ENCODE measurements around the gene TK1. TPM values are rescaled to one million over a fixed set of nuclear protein-coding genes. Genes with fewer than 3 reads are reported as not detected.
A peak's percentile ranks its signal among the peaks of the same experiment; 100 is the strongest.

The TK1 gene
- total RNA-seq, 1 donor from 2014 or later = 16.2 TPM

DNA sequence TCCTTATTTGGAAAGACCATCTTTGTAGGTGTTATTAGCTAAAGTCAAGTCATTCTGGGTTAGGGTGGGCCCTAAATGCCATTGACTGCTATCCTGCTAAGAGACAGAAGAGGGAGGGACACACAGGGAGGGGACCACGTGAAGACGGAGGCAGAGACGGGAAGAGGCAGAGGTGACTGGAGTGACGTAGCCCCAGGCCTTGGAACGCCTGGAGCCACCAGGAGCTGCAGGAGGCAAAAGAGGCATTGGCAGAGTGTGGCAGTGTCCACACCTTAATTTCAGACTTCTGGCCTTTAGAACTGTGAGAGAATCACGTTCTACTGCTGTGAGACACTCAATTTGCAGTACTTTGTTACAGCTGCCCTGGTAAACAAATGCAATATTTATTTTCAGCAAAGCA is 13.6 kb upstream of the TK1 start:
- no peaks in the 10 kb centered on the region for H3K27me3 Mint-ChIP-seq (ENCODE audit: unreplicated experiment)

DNA sequence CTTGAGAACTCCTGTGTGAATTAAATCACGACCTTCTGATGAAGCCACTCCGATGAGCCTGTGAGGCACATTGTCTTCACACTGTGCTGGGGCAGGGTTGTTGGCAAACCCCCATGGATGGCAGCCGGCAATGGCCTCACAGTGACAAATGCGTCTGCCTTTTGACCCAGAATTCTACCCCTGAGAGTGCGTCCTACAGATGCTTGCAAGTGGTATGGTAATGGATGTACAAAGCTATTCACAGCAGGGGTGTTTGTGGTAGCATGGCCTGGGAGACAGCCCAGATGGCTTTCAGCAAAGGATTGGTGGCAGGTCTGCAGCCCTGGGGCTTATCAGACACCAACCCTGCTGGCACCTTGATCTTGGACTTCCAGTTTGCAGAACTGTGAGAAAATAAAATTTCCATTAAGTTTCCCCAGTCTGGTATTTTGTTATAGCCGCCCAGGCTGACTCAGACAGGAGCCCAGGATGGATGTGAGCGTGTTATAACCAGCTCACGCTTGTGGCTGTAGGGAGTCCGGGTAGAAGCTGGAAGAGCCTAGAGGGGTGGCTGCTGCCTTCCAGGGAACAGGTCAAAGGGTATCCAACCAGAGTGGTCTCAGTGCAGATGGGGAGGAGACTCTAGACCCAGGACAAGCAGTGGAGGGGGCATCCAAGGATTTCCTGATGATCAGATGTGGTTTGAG is 10.4 kb upstream of the TK1 start:
- peak overlapping the region; percentile 29 for H3K27ac Mint-ChIP-seq (ENCODE audit: unreplicated experiment)
- H3K27me3 Mint-ChIP-seq (ENCODE audit: unreplicated experiment) = no peaks in the 10 kb centered on the region
- no peak overlapping the region for H3K4me3 Mint-ChIP-seq (ENCODE audit: unreplicated experiment)
- H3K4me1 Mint-ChIP-seq (ENCODE audit: unreplicated experiment) = peaks cover 26% of the 10 kb centered on the region
- TF ChIP-seq, protein P1, sequence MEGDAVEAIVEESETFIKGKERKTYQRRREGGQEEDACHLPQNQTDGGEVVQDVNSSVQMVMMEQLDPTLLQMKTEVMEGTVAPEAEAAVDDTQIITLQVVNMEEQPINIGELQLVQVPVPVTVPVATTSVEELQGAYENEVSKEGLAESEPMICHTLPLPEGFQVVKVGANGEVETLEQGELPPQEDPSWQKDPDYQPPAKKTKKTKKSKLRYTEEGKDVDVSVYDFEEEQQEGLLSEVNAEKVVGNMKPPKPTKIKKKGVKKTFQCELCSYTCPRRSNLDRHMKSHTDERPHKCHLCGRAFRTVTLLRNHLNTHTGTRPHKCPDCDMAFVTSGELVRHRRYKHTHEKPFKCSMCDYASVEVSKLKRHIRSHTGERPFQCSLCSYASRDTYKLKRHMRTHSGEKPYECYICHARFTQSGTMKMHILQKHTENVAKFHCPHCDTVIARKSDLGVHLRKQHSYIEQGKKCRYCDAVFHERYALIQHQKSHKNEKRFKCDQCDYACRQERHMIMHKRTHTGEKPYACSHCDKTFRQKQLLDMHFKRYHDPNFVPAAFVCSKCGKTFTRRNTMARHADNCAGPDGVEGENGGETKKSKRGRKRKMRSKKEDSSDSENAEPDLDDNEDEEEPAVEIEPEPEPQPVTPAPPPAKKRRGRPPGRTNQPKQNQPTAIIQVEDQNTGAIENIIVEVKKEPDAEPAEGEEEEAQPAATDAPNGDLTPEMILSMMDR (IDR thresholded peaks at IDR 0.05) = no peak
- no peak for DNase-seq (ENCODE audit: extremely low spot score, unreplicated experiment)
- peaks cover 3% of the 10 kb centered on the region for H3K36me3 Mint-ChIP-seq (ENCODE audit: unreplicated experiment)
- no peaks in the 10 kb centered on the region for H3K9me3 Mint-ChIP-seq (ENCODE audit: unreplicated experiment)

More for the DNA sequence above, 13.6 kb upstream of the TK1 start:
- H3K27ac Mint-ChIP-seq (ENCODE audit: unreplicated experiment) = no peak overlapping the region
- no peaks in the 10 kb centered on the region for H3K9me3 Mint-ChIP-seq (ENCODE audit: unreplicated experiment)
- no peak for DNase-seq (ENCODE audit: extremely low spot score, unreplicated experiment)
- TF ChIP-seq, protein P1 (IDR thresholded peaks at IDR 0.05) = no peak
- peaks cover 7% of the 10 kb centered on the region for H3K36me3 Mint-ChIP-seq (ENCODE audit: unreplicated experiment)
- peaks cover 26% of the 10 kb centered on the region for H3K4me1 Mint-ChIP-seq (ENCODE audit: unreplicated experiment)
- no peak overlapping the region for H3K4me3 Mint-ChIP-seq (ENCODE audit: unreplicated experiment)

DNA sequence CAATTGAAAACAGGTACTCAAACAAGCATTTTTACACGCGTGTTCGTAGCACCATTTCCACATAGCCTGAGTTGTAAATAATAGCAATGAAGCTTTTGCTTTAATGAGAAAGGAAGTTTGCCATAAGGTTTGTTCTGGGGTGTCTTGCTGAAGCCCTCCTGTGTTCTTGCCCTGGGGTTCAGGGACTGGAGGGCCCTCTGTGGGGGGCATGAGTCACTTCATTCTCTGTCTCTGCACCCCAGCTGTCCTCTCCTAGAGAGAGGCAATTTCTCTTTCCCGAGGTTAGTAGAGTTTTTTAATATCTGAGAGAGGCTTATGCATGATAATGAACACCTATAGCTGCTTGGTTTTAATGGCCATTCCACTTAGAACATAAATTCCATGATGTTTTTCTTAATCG is 9.9 kb upstream of the TK1 start:
- H3K27ac Mint-ChIP-seq (ENCODE audit: unreplicated experiment) = no peak overlapping the region
- H3K36me3 Mint-ChIP-seq (ENCODE audit: unreplicated experiment) = peaks cover 3% of the 10 kb centered on the region
- no peaks in the 10 kb centered on the region for H3K27me3 Mint-ChIP-seq (ENCODE audit: unreplicated experiment)
- TF ChIP-seq, protein P1 (IDR thresholded peaks at IDR 0.05) = no peak
- H3K4me1 Mint-ChIP-seq (ENCODE audit: unreplicated experiment) = peaks cover 26% of the 10 kb centered on the region
- no peaks in the 10 kb centered on the region for H3K9me3 Mint-ChIP-seq (ENCODE audit: unreplicated experiment)
- no peak overlapping the region for H3K4me3 Mint-ChIP-seq (ENCODE audit: unreplicated experiment)
- DNase-seq (ENCODE audit: extremely low spot score, unreplicated experiment) = no peak

DNA sequence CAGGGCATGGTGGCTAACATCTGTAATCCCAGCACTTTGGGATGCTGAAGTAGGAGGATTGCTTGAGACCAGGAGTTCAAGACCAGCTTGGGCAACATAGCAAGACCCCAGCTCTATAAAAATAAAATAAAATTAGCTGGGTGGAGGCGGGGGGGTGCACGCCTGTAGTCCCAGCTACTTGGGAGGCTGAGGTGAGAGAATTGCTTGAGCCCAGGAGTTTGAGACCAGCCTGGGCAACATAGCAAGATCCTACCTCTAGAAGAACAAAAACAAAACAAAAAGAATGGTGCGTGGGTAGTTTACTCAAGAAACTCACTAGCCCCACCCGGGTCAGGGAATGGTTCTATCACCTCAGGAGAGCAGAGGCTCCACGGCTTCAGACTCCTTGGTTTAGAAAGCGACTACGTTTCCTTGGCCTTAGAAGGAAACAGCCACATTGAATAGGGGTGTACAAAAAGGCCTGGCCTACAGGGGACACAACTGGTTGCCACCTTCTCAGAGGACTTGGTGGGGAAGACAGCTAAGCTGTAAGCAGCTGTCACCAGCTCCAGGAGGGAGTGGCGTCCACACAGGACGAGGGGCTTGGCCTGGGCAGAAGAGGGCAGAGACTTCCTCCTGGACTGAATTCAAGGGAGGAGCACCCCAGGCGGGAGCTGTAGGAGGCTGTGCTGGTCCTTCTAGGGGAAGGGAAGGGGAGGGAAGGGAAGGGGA is 716 bp downstream of the TK1 start:
- TF ChIP-seq, protein P1 (IDR thresholded peaks at IDR 0.05) = no peak
- peak overlapping the region; percentile 71 for H3K4me3 Mint-ChIP-seq (ENCODE audit: unreplicated experiment)
- no peaks in the 10 kb centered on the region for H3K27me3 Mint-ChIP-seq (ENCODE audit: unreplicated experiment)
- H3K36me3 Mint-ChIP-seq (ENCODE audit: unreplicated experiment) = peaks cover 3% of the 10 kb centered on the region
- H3K4me1 Mint-ChIP-seq (ENCODE audit: unreplicated experiment) = peaks cover 25% of the 10 kb centered on the region
- no peak overlapping the region for H3K27ac Mint-ChIP-seq (ENCODE audit: unreplicated experiment)
- no peaks in the 10 kb centered on the region for H3K9me3 Mint-ChIP-seq (ENCODE audit: unreplicated experiment)
- DNase-seq (ENCODE audit: extremely low spot score, unreplicated experiment) = peak; percentile 83

DNA sequence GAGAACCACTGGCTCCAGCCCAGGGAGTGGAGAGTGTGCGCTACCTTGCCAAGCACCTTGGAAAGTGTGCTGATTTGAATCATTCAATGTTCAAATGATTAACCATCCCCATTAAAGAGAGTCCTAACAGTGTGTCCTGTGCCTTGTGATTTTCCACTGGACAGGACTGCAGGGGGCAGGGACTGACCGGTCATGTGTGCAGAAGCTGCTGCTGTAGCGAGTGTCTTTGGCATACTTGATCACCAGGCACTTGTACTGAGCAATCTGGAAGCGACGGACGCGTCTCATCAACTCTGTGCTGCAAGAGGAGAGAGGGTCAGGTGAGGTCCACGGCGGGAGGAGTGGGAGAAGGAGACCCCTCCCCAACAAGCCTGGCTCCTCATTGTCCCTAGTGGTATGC is 2.0 kb downstream of the TK1 start:
- DNase-seq (ENCODE audit: extremely low spot score, unreplicated experiment) = no peak
- Mint-ChIP-seq H3K27ac (ENCODE audit: unreplicated experiment) (no peak overlapping the region), H3K36me3 (ENCODE audit: unreplicated experiment) (no peaks in the 10 kb centered on the region), H3K4me3 (ENCODE audit: unreplicated experiment) (no peak overlapping the region), H3K4me1 (ENCODE audit: unreplicated experiment) (peaks cover 29% of the 10 kb centered on the region), H3K27me3 (ENCODE audit: unreplicated experiment) (no peaks in the 10 kb centered on the region), H3K9me3 (ENCODE audit: unreplicated experiment) (no peaks in the 10 kb centered on the region)
- TF ChIP-seq, protein P1 (IDR thresholded peaks at IDR 0.05) = no peak
